ENCODE data around the gene NTM. TPM values are rescaled to one million over a fixed set of nuclear protein-coding genes. Genes with fewer than 3 reads are reported as not detected.

The NTM gene
- total RNA-seq, 3 donors from 2014 or later = 0.66 to 9.0 (median 1.0) TPM

DNA sequence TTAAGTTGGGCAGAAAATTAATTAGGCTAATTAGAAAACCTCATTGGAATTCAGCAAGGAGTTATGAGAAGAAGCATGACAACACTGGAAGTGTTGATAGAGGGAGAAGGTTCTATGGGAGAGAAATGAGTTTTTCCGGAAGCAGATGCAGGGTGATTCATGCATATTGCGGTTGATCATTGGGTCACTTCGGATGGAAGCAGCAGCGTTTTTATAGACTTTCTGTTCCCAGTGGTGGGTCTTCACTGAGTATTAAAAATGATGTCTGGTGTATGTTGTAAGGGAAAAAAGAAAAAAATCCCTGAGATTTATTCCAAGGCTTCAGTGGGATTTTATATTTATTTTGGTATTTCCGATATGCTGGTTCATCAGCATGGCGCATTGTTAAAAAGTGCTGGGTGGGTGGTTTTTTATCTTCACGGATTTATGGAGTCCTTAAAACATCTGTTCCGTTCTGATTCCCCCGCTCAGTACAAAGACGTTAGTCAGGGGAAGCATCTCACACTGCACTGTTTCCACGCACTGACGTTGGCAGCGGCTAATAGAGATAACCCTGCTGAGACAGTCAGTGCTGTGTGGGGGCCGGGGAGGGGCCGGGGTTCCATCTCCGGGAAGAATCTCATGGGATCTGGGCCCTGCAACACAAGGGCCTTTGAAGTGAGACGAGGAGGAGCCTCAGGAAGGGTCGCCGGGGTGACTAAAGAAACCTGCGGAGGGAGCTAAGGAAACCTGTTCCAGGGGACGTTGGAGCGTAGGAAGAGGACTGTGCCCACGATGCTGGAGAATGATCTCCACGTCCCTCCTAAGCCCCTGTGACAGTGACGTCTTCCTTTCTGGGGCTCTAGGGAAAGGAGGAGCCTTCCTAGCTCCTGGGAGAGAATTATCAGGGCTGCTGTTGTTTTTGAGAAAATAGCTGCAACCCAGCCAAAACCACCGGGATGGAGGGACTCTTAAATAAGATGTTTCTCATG lies 390.0 kb downstream of the NTM start:
- no peaks in the 10 kb centered on the region for H3K4me1 ChIP-seq
- peak overlapping the region; percentile 9 to 54 (median 10) for H3K4me3 ChIP-seq
- H3K36me3 ChIP-seq = no peaks in the 10 kb centered on the region
- DNase-seq (ENCODE audit: low spot score in 2 of 2) = no peak
- no peaks in the 10 kb centered on the region for H3K27me3 ChIP-seq
- no peak for TF ChIP-seq POLR2AphosphoS5 (IDR thresholded peaks at IDR 0.05)
- TF ChIP-seq POLR2A (IDR thresholded peaks at IDR 0.05) = no peak
- TF ChIP-seq, protein P1, sequence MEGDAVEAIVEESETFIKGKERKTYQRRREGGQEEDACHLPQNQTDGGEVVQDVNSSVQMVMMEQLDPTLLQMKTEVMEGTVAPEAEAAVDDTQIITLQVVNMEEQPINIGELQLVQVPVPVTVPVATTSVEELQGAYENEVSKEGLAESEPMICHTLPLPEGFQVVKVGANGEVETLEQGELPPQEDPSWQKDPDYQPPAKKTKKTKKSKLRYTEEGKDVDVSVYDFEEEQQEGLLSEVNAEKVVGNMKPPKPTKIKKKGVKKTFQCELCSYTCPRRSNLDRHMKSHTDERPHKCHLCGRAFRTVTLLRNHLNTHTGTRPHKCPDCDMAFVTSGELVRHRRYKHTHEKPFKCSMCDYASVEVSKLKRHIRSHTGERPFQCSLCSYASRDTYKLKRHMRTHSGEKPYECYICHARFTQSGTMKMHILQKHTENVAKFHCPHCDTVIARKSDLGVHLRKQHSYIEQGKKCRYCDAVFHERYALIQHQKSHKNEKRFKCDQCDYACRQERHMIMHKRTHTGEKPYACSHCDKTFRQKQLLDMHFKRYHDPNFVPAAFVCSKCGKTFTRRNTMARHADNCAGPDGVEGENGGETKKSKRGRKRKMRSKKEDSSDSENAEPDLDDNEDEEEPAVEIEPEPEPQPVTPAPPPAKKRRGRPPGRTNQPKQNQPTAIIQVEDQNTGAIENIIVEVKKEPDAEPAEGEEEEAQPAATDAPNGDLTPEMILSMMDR (IDR thresholded peaks at IDR 0.05) = no peak
- no peaks in the 10 kb centered on the region for H3K9me3 ChIP-seq
- H3K27ac ChIP-seq = peak overlapping the region in 1 of 2 donors; percentile 19
- intact Hi-C loops (cut with DNase I; ENCODE audit: low total_unique reads) = no loop called here

DNA sequence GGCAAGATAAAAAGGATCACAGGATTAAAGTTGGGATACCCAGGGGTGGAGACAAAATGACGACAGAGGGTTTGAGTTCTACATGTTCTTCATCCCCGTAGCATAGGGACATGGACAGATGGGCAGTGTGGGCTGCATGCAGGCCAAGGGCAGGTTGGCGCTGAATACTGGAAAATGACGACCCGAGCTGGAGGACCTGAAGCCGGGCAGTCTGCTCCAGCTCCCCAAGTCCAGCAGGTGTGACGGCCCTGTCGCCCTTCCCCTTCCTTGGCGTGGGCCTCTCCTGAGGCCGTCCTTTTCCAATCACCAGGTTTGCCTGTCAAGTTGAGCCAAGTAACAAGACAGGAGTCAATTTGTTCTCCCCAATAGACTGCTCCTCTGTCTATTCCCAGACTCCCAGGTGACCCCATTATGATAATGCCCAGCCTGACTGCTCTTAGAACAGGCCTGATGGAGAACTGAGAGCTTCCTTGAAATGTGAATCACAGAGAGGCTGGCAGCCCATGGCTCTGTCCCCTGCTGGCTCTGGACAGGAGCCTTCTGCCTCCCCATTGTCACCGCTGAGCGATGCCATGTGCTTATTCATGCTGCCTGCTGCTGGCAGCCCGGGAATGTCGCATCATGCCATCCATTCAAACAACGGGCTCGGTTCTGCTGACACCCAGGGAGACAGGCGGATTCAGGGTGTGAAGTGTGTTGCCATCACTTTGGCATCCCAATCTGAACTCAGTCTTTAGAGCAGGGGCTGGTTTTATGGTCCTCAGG lies 392.1 kb downstream of the NTM start:
- H3K27me3 ChIP-seq = peaks cover 0 to 3% of the 10 kb centered on the region in 2 donors
- no peak for DNase-seq (ENCODE audit: low spot score in 2 of 2)
- TF ChIP-seq, protein P1 (IDR thresholded peaks at IDR 0.05) = no peak
- TF ChIP-seq POLR2AphosphoS5 (IDR thresholded peaks at IDR 0.05) (no peak), POLR2A (IDR thresholded peaks at IDR 0.05) (no peak)
- no peaks in the 10 kb centered on the region for H3K4me1 ChIP-seq
- no peak overlapping the region for H3K4me3 ChIP-seq
- no peaks in the 10 kb centered on the region for H3K36me3 ChIP-seq
- intact Hi-C loops (cut with DNase I; ENCODE audit: low total_unique reads) = no loop called here
- no peaks in the 10 kb centered on the region for H3K9me3 ChIP-seq
- no peak overlapping the region for H3K27ac ChIP-seq

DNA sequence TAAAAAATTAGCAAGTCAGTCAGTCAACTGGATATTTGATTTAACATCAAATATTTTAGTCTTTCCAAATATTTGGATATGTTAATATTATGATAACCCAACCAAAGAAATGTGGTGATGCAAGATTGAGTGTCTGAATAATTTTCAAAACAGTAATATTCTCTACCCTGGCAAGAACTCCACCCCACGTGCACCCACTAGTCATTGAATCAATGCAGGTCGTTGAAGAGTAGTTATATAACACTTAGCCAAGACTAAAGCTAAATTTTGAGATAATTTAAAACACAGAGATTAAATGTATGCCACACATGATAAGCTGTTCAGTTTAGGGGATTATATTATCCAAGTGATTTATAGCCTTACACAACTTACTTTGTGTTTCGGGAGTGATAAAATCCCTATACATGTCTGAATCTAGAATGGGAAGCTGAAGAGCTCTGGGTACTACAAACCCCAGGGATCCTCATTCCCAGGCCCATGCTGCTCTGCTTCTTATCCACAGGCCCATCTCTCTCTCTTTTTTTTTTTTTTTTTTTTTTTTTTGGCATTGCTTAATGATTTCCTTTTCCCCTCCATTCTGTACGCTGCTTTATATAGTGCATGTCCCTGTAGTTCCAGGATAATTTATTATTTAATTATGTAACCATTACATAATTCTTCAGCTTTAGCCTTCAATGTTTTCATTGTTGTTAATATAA lies 392.9 kb downstream of the NTM start:
- no peaks in the 10 kb centered on the region for H3K4me1 ChIP-seq
- H3K9me3 ChIP-seq = no peaks in the 10 kb centered on the region
- no peaks in the 10 kb centered on the region for H3K36me3 ChIP-seq
- H3K4me3 ChIP-seq = no peak overlapping the region
- intact Hi-C loops (cut with DNase I; ENCODE audit: low total_unique reads) = no loop called here
- no peak overlapping the region for H3K27ac ChIP-seq
- TF ChIP-seq, protein P1 (IDR thresholded peaks at IDR 0.05) = no peak
- no peak for TF ChIP-seq POLR2AphosphoS5 (IDR thresholded peaks at IDR 0.05)
- peaks cover 0 to 3% of the 10 kb centered on the region in 2 donors for H3K27me3 ChIP-seq
- no peak for DNase-seq (ENCODE audit: low spot score in 2 of 2)

DNA sequence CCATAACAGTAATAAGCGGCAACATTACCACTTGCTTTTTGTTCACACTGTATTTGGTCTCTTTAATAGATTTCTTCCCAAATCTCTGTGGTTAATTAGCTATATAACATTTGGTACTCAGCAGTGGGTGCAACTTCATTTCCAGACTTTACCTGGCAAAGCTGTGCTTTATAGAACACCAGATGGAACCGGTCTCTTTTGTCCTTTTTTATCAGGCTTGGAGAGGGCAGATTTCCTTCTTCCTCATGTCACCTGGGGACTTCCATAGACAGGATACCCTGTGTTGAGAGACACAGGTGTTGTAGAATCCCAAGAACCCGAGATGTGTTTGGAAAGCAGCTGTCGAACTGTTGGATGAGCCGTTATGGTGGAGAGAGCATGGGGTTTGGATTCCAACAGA lies 393.7 kb downstream of the NTM start:
- no peak for DNase-seq (ENCODE audit: low spot score in 2 of 2)
- intact Hi-C loops (cut with DNase I; ENCODE audit: low total_unique reads) = no loop called here
- Histone ChIP-seq H3K27me3 (peaks cover 0 to 3% of the 10 kb centered on the region in 2 donors), H3K9me3 (no peaks in the 10 kb centered on the region), H3K4me1 (no peaks in the 10 kb centered on the region), H3K27ac (no peak overlapping the region), H3K4me3 (no peak overlapping the region), H3K36me3 (no peaks in the 10 kb centered on the region)
- TF ChIP-seq POLR2AphosphoS5 (IDR thresholded peaks at IDR 0.05) (no peak), POLR2A (IDR thresholded peaks at IDR 0.05) (no peak)
- TF ChIP-seq, protein P1 (IDR thresholded peaks at IDR 0.05) = no peak

Data from breast epithelium (tissue), 4 donors.